ENCODE measurements around the gene MUC7. TPM values are rescaled to one million over a fixed set of nuclear protein-coding genes. Genes with fewer than 3 reads are reported as not detected.

The MUC7 gene
- total RNA-seq (2021), result not detected in 3 replicates
- Bru-seq, nascent RNA, result not detected
- long read RNA-seq, experiment 1, result 0 reads
- long read RNA-seq, experiment 2, result 0 reads
- long read RNA-seq, experiment 3, result 0 reads

GRCh38 chr4:70471897-70472296, at the start of gene MUC7:
TSS of gene MUC7 (plus strand) at chr4:70472197. CDS start at chr4:70474022, 1,825 bp downstream.
- Mint-ChIP-seq H3K9me3 (peaks cover 16% of the 10 kb centered on the region), H3K4me3 (no peak within 1 kb of the TSS), H3K27me3 (ENCODE audit: low read depth) (no peaks in the 10 kb centered on the region), H3K4me1 (no peaks in the 10 kb centered on the region), H3K27ac (no peak within 1 kb of the TSS), H3K36me3 (no peaks in the 10 kb centered on the region)
- no peak for ATAC-seq
- DNase-seq (ENCODE audit: low spot score), result no peak
- CTCF ChIA-PET, result no interaction called here
- TF ChIP-seq STAT6 (CRISPR knock-in tag; conservative IDR thresholded peaks at IDR 0.05; ENCODE audit: low read depth) (no peak), KAT7 (CRISPR knock-in tag; IDR thresholded peaks at IDR 0.05; ENCODE audit: borderline replicate concordance) (no peak), CBFB (CRISPR knock-in tag; IDR thresholded peaks at IDR 0.05; ENCODE audit: low read depth) (no peak), JUN (CRISPR knock-in tag; IDR thresholded peaks at IDR 0.05) (no peak), ZNF416 (CRISPR knock-in tag; IDR thresholded peaks at IDR 0.05) (no peak), JAZF1 (CRISPR knock-in tag; IDR thresholded peaks at IDR 0.05) (no peak), FOXP1 (CRISPR knock-in tag; IDR thresholded peaks at IDR 0.05; ENCODE audit: borderline replicate concordance) (no peak), NR2C2 (CRISPR knock-in tag; IDR thresholded peaks at IDR 0.05) (no peak), NFATC4 (CRISPR knock-in tag; IDR thresholded peaks at IDR 0.05) (no peak), ZNF425 (CRISPR knock-in tag; conservative IDR thresholded peaks at IDR 0.05) (no peak)
- POLR2A ChIA-PET, result no interaction called here

GRCh38 chr4:70425306-70425705, 46.7 kb upstream of the MUC7 start:
- ATAC-seq (no peak), DNase-seq (ENCODE audit: low spot score) (no peak)
- Mint-ChIP-seq H3K27ac (no peak overlapping the region), H3K36me3 (peaks cover 23% of the 10 kb centered on the region), H3K9me3 (peaks cover 41% of the 10 kb centered on the region), H3K4me3 (no peak overlapping the region), H3K27me3 (ENCODE audit: low read depth) (peaks cover 5% of the 10 kb centered on the region; the same call in 1 of the 2 replicates), H3K4me1 (0 out of 2 replicates have a peak, but pooled peaks cover 2% of the 10 kb centered on the region)
- ChIA-PET CTCF (no interaction called here), POLR2A (no interaction called here)
- TF ChIP-seq CREM (CRISPR knock-in tag; IDR thresholded peaks at IDR 0.05) (no peak), E2F5 (CRISPR knock-in tag; IDR thresholded peaks at IDR 0.05) (no peak), KAT7 (CRISPR knock-in tag; IDR thresholded peaks at IDR 0.05; ENCODE audit: borderline replicate concordance) (no peak), NFYB (CRISPR knock-in tag; conservative IDR thresholded peaks at IDR 0.05; ENCODE audit: low read depth) (no peak), ZNF671 (CRISPR knock-in tag; IDR thresholded peaks at IDR 0.05) (no peak), MXD4 (CRISPR knock-in tag; IDR thresholded peaks at IDR 0.05; ENCODE audit: borderline replicate concordance) (no peak), ZNF396 (CRISPR knock-in tag; IDR thresholded peaks at IDR 0.05; ENCODE audit: borderline replicate concordance) (no peak), TP53 (CRISPR knock-in tag; IDR thresholded peaks at IDR 0.05) (no peak), STAT6 (CRISPR knock-in tag; conservative IDR thresholded peaks at IDR 0.05; ENCODE audit: low read depth) (no peak), ZNF281 (CRISPR knock-in tag; IDR thresholded peaks at IDR 0.05) (no peak), USF1 (CRISPR knock-in tag; IDR thresholded peaks at IDR 0.05) (no peak)
